ENCODE data around the gene ADAMTS5.

GRCh38 chr21:26946744-26947446 is 20.0 kb downstream of the ADAMTS5 start:
- TF ChIP-seq ZNF234 (CRISPR knock-in tag; conservative IDR thresholded peaks at IDR 0.05) = no peak
- no peak for TF ChIP-seq MED1 (CRISPR knock-in tag; IDR thresholded peaks at IDR 0.05)
- no peak for TF ChIP-seq ZNF24 (IDR thresholded peaks at IDR 0.05)
- no peak for TF ChIP-seq ZNF280B (CRISPR knock-in tag; IDR thresholded peaks at IDR 0.05; ENCODE audit: borderline replicate concordance)
- no peak for TF ChIP-seq TGIF2 (CRISPR knock-in tag; IDR thresholded peaks at IDR 0.05)
- TF ChIP-seq, protein P1, sequence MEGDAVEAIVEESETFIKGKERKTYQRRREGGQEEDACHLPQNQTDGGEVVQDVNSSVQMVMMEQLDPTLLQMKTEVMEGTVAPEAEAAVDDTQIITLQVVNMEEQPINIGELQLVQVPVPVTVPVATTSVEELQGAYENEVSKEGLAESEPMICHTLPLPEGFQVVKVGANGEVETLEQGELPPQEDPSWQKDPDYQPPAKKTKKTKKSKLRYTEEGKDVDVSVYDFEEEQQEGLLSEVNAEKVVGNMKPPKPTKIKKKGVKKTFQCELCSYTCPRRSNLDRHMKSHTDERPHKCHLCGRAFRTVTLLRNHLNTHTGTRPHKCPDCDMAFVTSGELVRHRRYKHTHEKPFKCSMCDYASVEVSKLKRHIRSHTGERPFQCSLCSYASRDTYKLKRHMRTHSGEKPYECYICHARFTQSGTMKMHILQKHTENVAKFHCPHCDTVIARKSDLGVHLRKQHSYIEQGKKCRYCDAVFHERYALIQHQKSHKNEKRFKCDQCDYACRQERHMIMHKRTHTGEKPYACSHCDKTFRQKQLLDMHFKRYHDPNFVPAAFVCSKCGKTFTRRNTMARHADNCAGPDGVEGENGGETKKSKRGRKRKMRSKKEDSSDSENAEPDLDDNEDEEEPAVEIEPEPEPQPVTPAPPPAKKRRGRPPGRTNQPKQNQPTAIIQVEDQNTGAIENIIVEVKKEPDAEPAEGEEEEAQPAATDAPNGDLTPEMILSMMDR (CRISPR knock-in tag; IDR thresholded peaks at IDR 0.05) = no peak
- no peak for TF ChIP-seq MEF2D (CRISPR knock-in tag; IDR thresholded peaks at IDR 0.05)
- TF ChIP-seq ZNF672 (CRISPR knock-in tag; IDR thresholded peaks at IDR 0.05) = no peak
- TF ChIP-seq, protein P2, sequence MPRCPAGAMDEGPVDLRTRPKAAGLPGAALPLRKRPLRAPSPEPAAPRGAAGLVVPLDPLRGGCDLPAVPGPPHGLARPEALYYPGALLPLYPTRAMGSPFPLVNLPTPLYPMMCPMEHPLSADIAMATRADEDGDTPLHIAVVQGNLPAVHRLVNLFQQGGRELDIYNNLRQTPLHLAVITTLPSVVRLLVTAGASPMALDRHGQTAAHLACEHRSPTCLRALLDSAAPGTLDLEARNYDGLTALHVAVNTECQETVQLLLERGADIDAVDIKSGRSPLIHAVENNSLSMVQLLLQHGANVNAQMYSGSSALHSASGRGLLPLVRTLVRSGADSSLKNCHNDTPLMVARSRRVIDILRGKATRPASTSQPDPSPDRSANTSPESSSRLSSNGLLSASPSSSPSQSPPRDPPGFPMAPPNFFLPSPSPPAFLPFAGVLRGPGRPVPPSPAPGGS (CRISPR knock-in tag; IDR thresholded peaks at IDR 0.05) = no peak

Data from HepG2 (cell line).